SK-N-MC (cell line): Measurements from ENCODE around the gene ATP6V0A4.

Experiments
- DNase-seq: peaks from one replicate; pipeline ENCODE4 v3.0.0-alpha.2; 2011; ENCODE audit warnings: low read depth, low spot score
- H3K27ac ChIP-seq: fragments of 200-600 bp; sonication (generic); 2 replicates; pipeline ENCODE4 v1.5.1; 2016; ENCODE audit warnings: mixed run types
- H3K36me3 ChIP-seq: fragments of 200-600 bp; sonication (generic); 2 replicates; pipeline ENCODE4 v1.6.1; 2017; ENCODE audit warnings: antibody characterized with exemption, low read length, mixed read lengths; ENCODE audit not compliant: insufficient read depth
- H3K4me3 ChIP-seq: fragments of 200-600 bp; sonication (generic); 2 replicates; pipeline ENCODE4 v1.5.1; 2016
- H3K9ac ChIP-seq: fragments of 200-600 bp; sonication (generic); 2 replicates; pipeline ENCODE4 v1.8.0; 2017; ENCODE audit warnings: mixed run types, mixed read lengths; ENCODE audit not compliant: insufficient read length
- H3K9me3 ChIP-seq: fragments of 200-600 bp; sonication (generic); 2 replicates; pipeline ENCODE4 v1.6.1; 2017; ENCODE audit warnings: low read depth, mild to moderate bottlenecking, antibody characterized with exemption, low read length, moderate library complexity, mixed read lengths
- EZH2 ChIP-seq: fragments of 200-600 bp; sonication (generic); IDR thresholded peaks from one replicate; pipeline ENCODE4 v1.6.1; 2017; ENCODE audit warnings: antibody characterized with exemption
- FOXP2 ChIP-seq: optimal IDR thresholded peaks from 2 replicates; pipeline ENCODE3; 2011; ENCODE audit warnings: mild to moderate bottlenecking, moderate library complexity; ENCODE audit not compliant: insufficient read depth; ENCODE audit errors: extremely low read length, control extremely low read depth
- POLR2AphosphoS5 ChIP-seq: IDR thresholded peaks from 2 replicates; pipeline ENCODE4 v1.6.1; 2012; ENCODE audit warnings: mild to moderate bottlenecking, low read depth, low read length, borderline replicate concordance

ATP6V0A4 gene

GRCh38 chr7:138797715-138798320, at the start of gene ATP6V0A4, which contains the start of gene TMEM213:
ATP6V0A4 (minus strand) TSS chr7:138798196; CDS start chr7:138771247, 26,949 bp downstream.
TMEM213 (plus strand) TSS chr7:138797994; CDS start chr7:138798105, 111 bp downstream.
- no peak within 1 kb of the TSS for H3K9ac ChIP-seq
- no peak for DNase-seq

GRCh38 chr7:138845711-138846110, 47.7 kb upstream of the ATP6V0A4 start:
- H3K36me3 ChIP-seq: no peaks in the 10 kb centered on the region
- no peak overlapping the region for H3K4me3 ChIP-seq
- no peak for DNase-seq
- H3K9me3 ChIP-seq: no peaks in the 10 kb centered on the region
- no peak overlapping the region for H3K27ac ChIP-seq
- TF ChIP-seq FOXP2: no peak
- no peak for TF ChIP-seq POLR2AphosphoS5
- no peak for TF ChIP-seq EZH2
- no peak overlapping the region for H3K9ac ChIP-seq

More at GRCh38 chr7:138797715-138798320, at the start of gene ATP6V0A4, which contains the start of gene TMEM213:
- TF ChIP-seq FOXP2 (no peak), POLR2AphosphoS5 (no peak), EZH2 (no peak)
- Histone ChIP-seq H3K9me3 (no peaks in the 10 kb centered on the region), H3K36me3 (no peaks in the 10 kb centered on the region), H3K4me3 (no peak within 1 kb of the TSS), H3K27ac (no peak within 1 kb of the TSS)

DNA sequence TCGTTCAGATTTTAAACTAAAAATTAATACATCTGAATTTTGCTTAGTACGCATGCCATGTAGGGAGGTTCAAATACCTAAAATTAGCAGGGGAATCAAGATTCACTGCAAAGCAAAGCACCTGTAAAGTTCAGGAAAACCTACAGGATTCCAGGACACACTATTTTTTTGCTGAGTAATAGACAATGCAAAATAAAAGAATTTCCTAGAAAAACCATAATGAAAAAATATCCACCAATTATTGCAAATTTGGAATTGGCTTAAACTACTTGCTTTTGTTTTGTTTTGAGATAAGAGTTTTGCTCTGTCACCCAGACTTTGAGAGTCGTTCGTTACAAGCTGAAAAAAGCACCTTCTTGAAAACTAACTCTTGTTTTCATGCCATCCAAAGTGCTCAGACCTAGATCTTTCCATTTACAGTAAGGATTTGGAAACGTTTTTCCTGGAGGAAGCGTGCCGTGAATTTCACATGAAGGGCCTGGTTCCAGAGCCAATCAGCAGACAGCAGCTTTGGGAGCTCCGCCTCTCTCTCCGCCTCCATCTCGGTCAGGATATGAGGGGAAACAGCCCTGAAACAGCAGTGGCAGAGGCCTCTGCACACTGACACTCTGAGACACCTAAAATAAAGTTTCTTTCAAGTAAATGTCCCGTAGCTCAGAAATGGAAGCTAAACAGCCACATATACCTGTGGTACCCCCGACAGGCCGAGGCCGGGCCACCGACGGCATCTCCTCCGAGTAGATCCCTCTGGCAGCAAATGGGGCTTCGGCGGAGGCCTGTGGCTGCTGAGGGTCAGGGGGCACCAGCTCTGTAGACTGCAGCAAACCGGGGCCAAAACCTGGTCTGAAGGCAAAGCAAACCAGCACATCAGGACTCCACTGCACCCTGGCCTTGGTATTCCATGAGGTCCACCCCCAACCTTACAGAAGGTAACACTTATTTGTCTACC, 45.9 kb upstream of the ATP6V0A4 start:
- Histone ChIP-seq H3K9me3 (no peaks in the 10 kb centered on the region), H3K27ac (no peak overlapping the region), H3K36me3 (no peaks in the 10 kb centered on the region), H3K9ac (no peak overlapping the region), H3K4me3 (no peak overlapping the region)
- TF ChIP-seq POLR2AphosphoS5 (no peak), EZH2 (no peak), FOXP2 (no peak)
- DNase-seq: no peak

DNA sequence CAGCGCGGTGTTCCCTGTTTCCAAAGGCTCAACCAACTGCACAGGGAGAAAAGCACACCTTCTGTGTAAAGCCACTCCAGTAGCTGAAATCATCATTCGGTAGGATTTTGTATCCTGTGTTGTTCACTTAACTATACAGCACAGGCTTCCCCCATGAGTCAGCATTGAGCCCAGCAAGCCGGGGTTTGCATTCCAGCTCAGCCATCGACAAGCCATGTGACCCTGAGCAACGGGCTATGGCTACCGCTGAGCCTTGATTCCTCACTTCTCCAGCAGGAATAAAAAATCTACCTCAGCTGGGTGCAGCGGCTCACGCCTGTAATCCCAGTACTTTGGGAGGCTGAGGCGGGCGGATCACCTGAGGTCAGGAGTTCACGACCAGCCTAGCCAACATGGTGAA, 44.1 kb upstream of the ATP6V0A4 start:
- no peak for TF ChIP-seq POLR2AphosphoS5
- TF ChIP-seq FOXP2: no peak
- no peak for TF ChIP-seq EZH2
- H3K9me3 ChIP-seq: no peaks in the 10 kb centered on the region
- H3K36me3 ChIP-seq: no peaks in the 10 kb centered on the region
- no peak overlapping the region for H3K9ac ChIP-seq
- no peak for DNase-seq
- H3K27ac ChIP-seq: no peak overlapping the region
- H3K4me3 ChIP-seq: no peak overlapping the region

GRCh38 chr7:138838166-138838565, 40.2 kb upstream of the ATP6V0A4 start:
- no peak overlapping the region for H3K9ac ChIP-seq
- H3K27ac ChIP-seq: no peak overlapping the region
- no peaks in the 10 kb centered on the region for H3K36me3 ChIP-seq
- TF ChIP-seq FOXP2 (no peak), POLR2AphosphoS5 (no peak), EZH2 (no peak)
- H3K4me3 ChIP-seq: no peak overlapping the region
- no peak for DNase-seq
- no peaks in the 10 kb centered on the region for H3K9me3 ChIP-seq

DNA sequence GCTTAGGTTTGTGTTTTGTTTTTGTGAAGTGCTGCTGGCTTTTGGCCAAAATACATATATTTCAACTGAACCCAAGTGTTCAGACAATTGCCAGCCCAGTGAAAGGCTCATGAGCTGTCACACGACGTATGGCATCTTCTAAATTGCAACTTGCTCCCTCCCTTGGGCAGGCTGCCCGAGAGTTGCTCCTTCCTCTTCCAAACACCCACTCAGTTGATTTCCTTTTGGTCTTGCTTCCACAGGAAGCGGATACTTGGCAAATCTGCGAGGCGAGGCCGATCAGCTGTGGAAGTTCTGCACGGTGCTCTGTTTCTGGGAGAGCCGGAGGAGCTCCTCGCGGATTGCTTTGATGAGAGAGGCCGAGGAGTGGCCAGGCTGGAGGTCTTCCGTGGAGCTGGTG, 39.6 kb upstream of the ATP6V0A4 start:
- no peak overlapping the region for H3K27ac ChIP-seq
- H3K36me3 ChIP-seq: no peaks in the 10 kb centered on the region
- no peak for DNase-seq
- no peak overlapping the region for H3K9ac ChIP-seq
- H3K4me3 ChIP-seq: no peak overlapping the region
- no peaks in the 10 kb centered on the region for H3K9me3 ChIP-seq
- no peak for TF ChIP-seq FOXP2
- TF ChIP-seq EZH2: no peak
- TF ChIP-seq POLR2AphosphoS5: no peak

- Histone ChIP-seq H3K9me3 (no peaks in the 10 kb centered on the region), H3K9ac (no peak overlapping the region), H3K27ac (no peak overlapping the region), H3K36me3 (no peaks in the 10 kb centered on the region), H3K4me3 (no peak overlapping the region)
- DNase-seq: no peak
- TF ChIP-seq POLR2AphosphoS5: no peak
- TF ChIP-seq FOXP2: no peak
- no peak for TF ChIP-seq EZH2
Observed at GRCh38 chr7:138835087-138835486, 37.1 kb upstream of the ATP6V0A4 start.

DNA sequence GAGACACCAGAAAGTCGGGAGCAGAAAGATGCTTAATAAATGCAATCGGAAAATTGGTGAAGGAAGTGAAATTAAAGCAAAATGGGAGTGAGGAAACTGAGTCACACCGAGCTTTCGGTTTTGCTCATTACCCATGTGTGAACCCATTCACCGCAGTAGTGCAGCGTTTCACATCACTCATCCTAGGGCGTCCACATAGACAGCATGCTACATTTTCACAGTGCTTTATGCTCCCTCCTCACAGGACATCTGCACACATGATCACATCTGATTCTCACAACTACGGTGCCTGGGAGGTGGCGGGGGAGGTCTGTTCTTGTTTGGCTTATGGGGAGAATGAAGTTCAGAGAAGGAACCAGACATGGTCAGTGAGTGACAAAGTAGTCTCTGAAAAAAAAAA, 36.6 kb upstream of the ATP6V0A4 start:
- Histone ChIP-seq H3K27ac (no peak overlapping the region), H3K4me3 (no peak overlapping the region), H3K9me3 (no peaks in the 10 kb centered on the region), H3K9ac (no peak overlapping the region), H3K36me3 (no peaks in the 10 kb centered on the region)
- no peak for DNase-seq
- TF ChIP-seq EZH2 (no peak), POLR2AphosphoS5 (no peak), FOXP2 (no peak)
